Natural killer cell (primary cell): Measurements from ENCODE around the gene E2F7. TPM values are rescaled to one million over a fixed set of nuclear protein-coding genes. Genes with fewer than 3 reads are reported as not detected.

ENCODE experiments used
- ATAC-seq, 3 donors: fragments of 150-1000 bp in 2 of 3; fragments of 200-7000 bp in 1 of 3; cut with Tn5 transposase; 1 replicate in 1 of 3; 2 replicates in 2 of 3; pipeline ENCODE4 v1.10.0; 2021; ENCODE audit warnings: mild to moderate bottlenecking in 2 of 3, moderate library complexity in 2 of 3
- DNase-seq, 2 donors: peaks; one replicate each; pipeline versions ENCODE4 v3.0.0 to v3.0.0-alpha.2; 2013 to 2021; ENCODE audit warnings: mixed read lengths in 1 of 2
- H3K27ac ChIP-seq: one replicate; pipeline ENCODE4 v1.5.1; 2013; ENCODE audit warnings: mild to moderate bottlenecking, low read length
- H3K27me3 ChIP-seq: one replicate; pipeline ENCODE4 v1.6.1; 2013; ENCODE audit warnings: low read length; ENCODE audit not compliant: control insufficient read depth, insufficient read depth
- H3K36me3 ChIP-seq: one replicate; pipeline ENCODE4 v1.6.1; 2013; ENCODE audit warnings: low read length; ENCODE audit not compliant: control insufficient read depth, insufficient read depth
- H3K4me1 ChIP-seq: one replicate; pipeline ENCODE4 v1.6.1; 2013; ENCODE audit warnings: low read length; ENCODE audit not compliant: control insufficient read depth, insufficient read depth
- H3K4me3 ChIP-seq: one replicate; pipeline ENCODE4 v1.5.1; 2013; ENCODE audit warnings: low read length
- H3K9me3 ChIP-seq: one replicate; pipeline ENCODE4 v1.6.1; 2013; ENCODE audit warnings: low read length; ENCODE audit not compliant: control insufficient read depth, insufficient read depth
- H3K27ac Mint-ChIP-seq, 2 donors: one replicate each; pipeline ENCODE4 v1.8.0; 2022; ENCODE audit warnings: mild to moderate bottlenecking in 2 of 2, mixed read lengths in 2 of 2, moderate library complexity in 1 of 2
- H3K27me3 Mint-ChIP-seq, 2 donors: one replicate each; pipeline ENCODE4 v1.8.0; 2022; ENCODE audit warnings: low read depth in 2 of 2, mixed read lengths in 2 of 2
- H3K36me3 Mint-ChIP-seq: one replicate; pipeline ENCODE4 v1.8.0; 2022; ENCODE audit warnings: mixed read lengths
- H3K4me1 Mint-ChIP-seq, 2 donors: one replicate each; pipeline ENCODE4 v1.8.0; 2022; ENCODE audit warnings: mixed read lengths in 2 of 2
- H3K4me3 Mint-ChIP-seq: one replicate; pipeline ENCODE4 v1.8.0; 2022; ENCODE audit warnings: mild to moderate bottlenecking, moderate library complexity, mixed read lengths
- H3K9me3 Mint-ChIP-seq, 2 donors: one replicate each; pipeline ENCODE4 v1.8.0; 2022; ENCODE audit warnings: mixed read lengths in 2 of 2
- CTCF ChIP-seq: fragments of 200-600 bp; IDR thresholded peaks from one replicate; pipeline ENCODE4 v1.8.0; 2022; ENCODE audit warnings: antibody characterized with exemption
- WGBS: methylation state at CpG from one replicate; pipeline ENCODE4 v1.1.7; 2013; ENCODE audit warnings: missing lambda C conversion rate; ENCODE audit not compliant: insufficient coverage; 5-methylcytosine and 5-hydroxymethylcytosine counted together
- intact Hi-C: fragments of 100-400 bp; cut with micrococcal nuclease; formaldehyde crosslinking; loops from one replicate; pipeline ENCODE4 v1.14.2; 2022
- total RNA-seq, 4 donors: library from RNA; stranded (reverse); fragments of 120-200 nt in 1 of 4; gene quantifications; one replicate each; pipeline versions ENCODE4 v1.2.3 to v1.2.4, GENCODE V29; 2013 to 2022

The E2F7 gene
- total RNA-seq, 3 donors from 2014 or later (not counting 1 experiment from before 2014, with no cell fraction given) = 0.30 to 1.1 (median 0.59) TPM

- H3K36me3 Mint-ChIP-seq = no peaks in the 10 kb centered on the region
- no peaks in the 10 kb centered on the region for H3K36me3 ChIP-seq
- no peak for ATAC-seq
- H3K27me3 ChIP-seq = no peaks in the 10 kb centered on the region
- intact Hi-C loops = no loop called here
- no peak overlapping the region for H3K4me3 ChIP-seq
- no peaks in the 10 kb centered on the region for H3K9me3 Mint-ChIP-seq
- H3K4me1 Mint-ChIP-seq = no peaks in the 10 kb centered on the region
- no peaks in the 10 kb centered on the region for H3K9me3 ChIP-seq
- no peak for DNase-seq
- 93% methylated on average over 2 of the region's 3 CpGs for WGBS
- no peak overlapping the region for H3K27ac Mint-ChIP-seq
- H3K4me1 ChIP-seq = no peaks in the 10 kb centered on the region
- no peak overlapping the region for H3K4me3 Mint-ChIP-seq
- no peak for TF ChIP-seq CTCF
- no peak overlapping the region for H3K27ac ChIP-seq
- H3K27me3 Mint-ChIP-seq = peaks cover 0 to 3% of the 10 kb centered on the region in 2 donors
These were observed 63.0 kb downstream of the E2F7 start for GRCh38 chr12:77002382-77002781.

GRCh38 chr12:77001276-77001675, 64.1 kb downstream of the E2F7 start:
- H3K27me3 ChIP-seq = no peaks in the 10 kb centered on the region
- no peak overlapping the region for H3K27ac ChIP-seq
- H3K36me3 ChIP-seq = no peaks in the 10 kb centered on the region
- H3K9me3 ChIP-seq = no peaks in the 10 kb centered on the region
- TF ChIP-seq CTCF = no peak
- Mint-ChIP-seq H3K4me1 (no peaks in the 10 kb centered on the region), H3K27me3 (peaks cover 0 to 3% of the 10 kb centered on the region in 2 donors), H3K9me3 (no peaks in the 10 kb centered on the region), H3K36me3 (no peaks in the 10 kb centered on the region), H3K27ac (no peak overlapping the region), H3K4me3 (no peak overlapping the region)
- DNase-seq (no peak), ATAC-seq (no peak)
- intact Hi-C loops = no loop called here
- WGBS = 93% methylated on average over 18 of the region's 18 CpGs
- no peaks in the 10 kb centered on the region for H3K4me1 ChIP-seq
- no peak overlapping the region for H3K4me3 ChIP-seq

DNA sequence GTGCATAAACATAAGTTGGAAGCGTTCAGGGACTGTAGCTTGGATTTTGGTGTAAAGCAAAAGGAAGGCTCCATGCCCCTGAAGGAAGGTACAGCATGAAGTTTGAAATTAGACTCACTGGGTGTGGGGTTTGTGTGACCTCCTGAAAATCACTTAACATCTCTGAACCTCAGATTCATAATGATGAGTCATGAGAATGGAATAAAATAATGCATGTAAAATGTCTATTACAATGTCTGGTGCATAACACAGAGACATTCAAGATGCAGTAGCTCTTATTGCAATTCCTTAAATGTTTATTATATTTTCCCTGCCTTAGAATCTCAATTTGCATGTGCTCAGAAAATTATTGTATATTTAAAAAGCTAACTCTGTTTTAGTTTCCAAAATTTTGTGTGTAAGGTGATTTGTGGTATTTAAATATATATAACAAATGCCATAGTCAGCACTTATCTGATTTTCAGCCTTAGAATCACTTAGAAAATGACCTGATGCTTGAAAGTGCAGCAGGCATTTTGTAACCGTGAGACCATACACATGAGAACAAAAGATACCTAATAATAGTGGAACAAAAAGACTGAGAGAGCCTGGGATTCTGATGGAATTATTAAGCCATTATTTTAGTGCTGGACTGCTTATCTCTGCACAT, 66.3 kb downstream of the E2F7 start:
- Mint-ChIP-seq H3K27ac (no peak overlapping the region), H3K4me3 (no peak overlapping the region), H3K4me1 (no peaks in the 10 kb centered on the region), H3K36me3 (no peaks in the 10 kb centered on the region), H3K9me3 (no peaks in the 10 kb centered on the region), H3K27me3 (peaks cover 0 to 6% of the 10 kb centered on the region in 2 donors)
- Histone ChIP-seq H3K4me3 (no peak overlapping the region), H3K9me3 (no peaks in the 10 kb centered on the region), H3K27me3 (no peaks in the 10 kb centered on the region), H3K36me3 (no peaks in the 10 kb centered on the region), H3K27ac (no peak overlapping the region), H3K4me1 (no peaks in the 10 kb centered on the region)
- no peak for TF ChIP-seq CTCF
- WGBS = 100% methylated on average over 1 of the region's 2 CpGs
- no peak for ATAC-seq
- intact Hi-C loops = no loop called here
- no peak for DNase-seq

GRCh38 chr12:76998386-76998785, 67.0 kb downstream of the E2F7 start:
- H3K4me1 ChIP-seq = no peaks in the 10 kb centered on the region
- H3K4me3 ChIP-seq = no peak overlapping the region
- 44% methylated on average over 3 of the region's 4 CpGs for WGBS
- Mint-ChIP-seq H3K4me1 (no peaks in the 10 kb centered on the region), H3K27me3 (peaks cover 0 to 6% of the 10 kb centered on the region in 2 donors), H3K36me3 (no peaks in the 10 kb centered on the region), H3K9me3 (no peaks in the 10 kb centered on the region), H3K4me3 (no peak overlapping the region), H3K27ac (no peak overlapping the region)
- DNase-seq (no peak), ATAC-seq (no peak)
- no peaks in the 10 kb centered on the region for H3K27me3 ChIP-seq
- no peak for TF ChIP-seq CTCF
- H3K9me3 ChIP-seq = no peaks in the 10 kb centered on the region
- no peaks in the 10 kb centered on the region for H3K36me3 ChIP-seq
- intact Hi-C loops = no loop called here
- H3K27ac ChIP-seq = no peak overlapping the region
